Activated gamma-delta T cell treated with anti-CD3 and anti-CD28 coated beads, Interleukin-2, amount 50 U/mL, for 16 hours (primary cell): Measurements from ENCODE around the gene SZT2.
"Not testable (repeated sequence)": the region's sequence is repeated elsewhere in the genome, so short reads cannot be mapped to it uniquely, and the experiment has no call there.

Experiments used
- DNase-seq: peaks from one replicate; pipeline ENCODE4 v3.0.0-alpha.2; 2020; ENCODE audit warnings: low read depth

SZT2 gene

GRCh38 chr1:43492826-43493225 lies 103.1 kb downstream of the SZT2 start:
- DNase-seq = no peak

GRCh38 chr1:43493661-43494450 lies 104.2 kb downstream of the SZT2 start:
- no peak for DNase-seq

- DNase-seq = no peak
Observed at GRCh38 chr1:43495204-43495603, 105.5 kb downstream of the SZT2 start.

- DNase-seq = no peak
Observed at GRCh38 chr1:43499898-43500297, 110.2 kb downstream of the SZT2 start.

- DNase-seq = not testable (repeated sequence)
Observed at GRCh38 chr1:43501806-43502205, 112.1 kb downstream of the SZT2 start.

- no peak for DNase-seq
Observed at GRCh38 chr1:43503534-43503933, 113.8 kb downstream of the SZT2 start.
